Ovary (tissue), 3 donors: ENCODE results near the gene SLC20A1.

Experiments
- CTCF ChIP-seq, 3 donors: fragments of 450-650 bp in 2 of 3; fragments of 200-600 bp in 1 of 3; IDR thresholded peaks; one replicate each; pipeline versions ENCODE4 v1.5.1 to v1.8.0; 2016 to 2022; ENCODE audit warnings: antibody characterized with exemption in 3 of 3, mild to moderate bottlenecking in 1 of 3
- EP300 ChIP-seq: sonication (generic); formaldehyde crosslinking; IDR thresholded peaks from one replicate; pipeline ENCODE4 v1.6.1; 2017; ENCODE audit warnings: antibody characterized with exemption
- donor health status: DM: no; HTN: no; CAD: no.

- TF ChIP-seq CTCF (IDR thresholded peaks at IDR 0.05) (no peak), EP300 (no peak)
These were observed 23.8 kb upstream of the SLC20A1 start for GRCh38 chr2:112621790-112622527.
